ENCODE measurements around the gene RNU6-1. TPM values are rescaled to one million over a fixed set of nuclear protein-coding genes. Genes with fewer than 3 reads are reported as not detected.
A peak's percentile ranks its signal among the peaks of the same experiment; 100 is the strongest.

RNU6-1 gene
- not detected in 2 replicates for total RNA-seq

DNA sequence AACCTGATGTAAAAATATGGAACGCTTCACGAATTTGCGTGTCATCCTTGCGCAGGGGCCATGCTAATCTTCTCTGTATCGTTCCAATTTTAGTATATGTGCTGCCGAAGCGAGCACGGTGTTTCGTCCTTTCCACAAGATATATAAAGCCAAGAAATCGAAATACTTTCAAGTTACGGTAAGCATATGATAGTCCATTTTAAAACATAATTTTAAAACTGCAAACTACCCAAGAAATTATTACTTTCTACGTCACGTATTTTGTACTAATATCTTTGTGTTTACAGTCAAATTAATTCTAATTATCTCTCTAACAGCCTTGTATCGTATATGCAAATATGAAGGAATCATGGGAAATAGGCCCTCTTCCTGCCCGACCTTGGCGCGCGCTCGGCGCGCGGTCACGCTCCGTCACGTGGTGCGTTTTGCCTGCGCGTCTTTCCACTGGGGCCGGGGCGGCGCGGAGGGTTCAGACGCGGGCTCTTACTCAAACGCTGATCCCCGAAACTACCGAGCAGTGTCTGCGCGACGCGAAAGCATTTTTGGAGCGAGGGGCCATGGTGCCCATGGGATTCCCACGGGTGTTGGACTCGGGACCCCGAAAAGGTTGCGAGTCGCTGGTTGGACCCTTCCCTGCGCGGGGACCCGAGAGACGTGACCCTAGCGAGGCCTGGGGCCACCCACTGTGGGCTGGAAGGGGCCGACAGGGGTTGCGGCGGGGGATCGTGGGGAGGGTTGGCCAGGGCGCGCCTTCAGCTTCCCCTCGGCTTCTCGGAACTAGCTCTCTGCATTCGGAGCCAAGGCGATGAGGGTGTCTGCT, at the start of gene RNU6-1:
Gene RNU6-1 (minus strand): TSS at position 117 of the 820 bp plus-strand sequence.
- TF ChIP-seq, protein P1, sequence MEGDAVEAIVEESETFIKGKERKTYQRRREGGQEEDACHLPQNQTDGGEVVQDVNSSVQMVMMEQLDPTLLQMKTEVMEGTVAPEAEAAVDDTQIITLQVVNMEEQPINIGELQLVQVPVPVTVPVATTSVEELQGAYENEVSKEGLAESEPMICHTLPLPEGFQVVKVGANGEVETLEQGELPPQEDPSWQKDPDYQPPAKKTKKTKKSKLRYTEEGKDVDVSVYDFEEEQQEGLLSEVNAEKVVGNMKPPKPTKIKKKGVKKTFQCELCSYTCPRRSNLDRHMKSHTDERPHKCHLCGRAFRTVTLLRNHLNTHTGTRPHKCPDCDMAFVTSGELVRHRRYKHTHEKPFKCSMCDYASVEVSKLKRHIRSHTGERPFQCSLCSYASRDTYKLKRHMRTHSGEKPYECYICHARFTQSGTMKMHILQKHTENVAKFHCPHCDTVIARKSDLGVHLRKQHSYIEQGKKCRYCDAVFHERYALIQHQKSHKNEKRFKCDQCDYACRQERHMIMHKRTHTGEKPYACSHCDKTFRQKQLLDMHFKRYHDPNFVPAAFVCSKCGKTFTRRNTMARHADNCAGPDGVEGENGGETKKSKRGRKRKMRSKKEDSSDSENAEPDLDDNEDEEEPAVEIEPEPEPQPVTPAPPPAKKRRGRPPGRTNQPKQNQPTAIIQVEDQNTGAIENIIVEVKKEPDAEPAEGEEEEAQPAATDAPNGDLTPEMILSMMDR (IDR thresholded peaks at IDR 0.05; ENCODE audit: insufficient read depth, low read depth, low read length): no peak
- peak within 1 kb of the TSS; percentile 97 for H3K4me3 ChIP-seq (ENCODE audit: low read depth, low read length)
- DNase-seq (ENCODE audit: low read depth): peak; percentile 93

DNA sequence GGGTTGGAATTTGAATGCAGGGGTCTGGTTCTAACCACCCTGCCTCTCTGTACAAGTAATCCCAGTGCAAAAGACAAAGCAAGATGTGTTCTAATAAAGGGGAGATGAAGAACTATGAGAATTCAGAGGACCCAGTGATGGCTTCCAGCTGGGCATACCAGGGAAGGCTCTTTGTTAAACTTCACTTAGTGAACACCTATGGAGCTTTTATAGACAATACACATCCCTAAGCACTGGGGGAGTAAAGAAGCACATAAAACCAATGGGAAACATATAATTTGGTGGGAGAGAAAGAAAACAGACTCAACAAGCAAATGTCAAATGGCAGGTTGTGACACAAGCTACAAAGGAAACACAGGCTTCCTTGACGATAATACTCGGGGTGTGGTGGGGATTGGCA, 47.9 kb upstream of the RNU6-1 start:
- no peak overlapping the region for H3K4me3 ChIP-seq (ENCODE audit: low read depth, low read length)
- TF ChIP-seq, protein P1 (IDR thresholded peaks at IDR 0.05; ENCODE audit: insufficient read depth, low read depth, low read length): no peak

DNA sequence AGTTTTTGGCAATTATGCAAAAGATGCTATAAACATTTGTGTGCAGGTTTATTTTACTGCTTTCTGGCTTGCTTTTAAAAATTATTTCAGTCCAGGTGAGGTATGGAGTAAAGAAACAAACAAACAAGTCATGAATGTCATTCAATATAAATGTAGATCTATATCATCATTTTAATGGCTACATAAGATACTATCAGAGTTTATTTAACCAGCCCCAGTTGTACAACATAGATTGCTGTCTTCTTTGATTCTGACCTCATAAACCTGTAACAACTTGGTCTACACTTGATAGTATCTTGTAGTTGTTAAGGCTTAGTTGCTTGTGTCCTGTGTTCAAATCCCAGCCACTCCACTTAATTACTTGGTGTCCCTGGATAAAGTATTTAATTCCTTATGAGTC, 46.0 kb upstream of the RNU6-1 start:
- no peak overlapping the region for H3K4me3 ChIP-seq (ENCODE audit: low read depth, low read length)
- DNase-seq (ENCODE audit: low read depth): no peak
- TF ChIP-seq, protein P1 (IDR thresholded peaks at IDR 0.05; ENCODE audit: insufficient read depth, low read depth, low read length): no peak

More for the DNA sequence above, 47.9 kb upstream of the RNU6-1 start:
- no peak for DNase-seq (ENCODE audit: low read depth)

DNA sequence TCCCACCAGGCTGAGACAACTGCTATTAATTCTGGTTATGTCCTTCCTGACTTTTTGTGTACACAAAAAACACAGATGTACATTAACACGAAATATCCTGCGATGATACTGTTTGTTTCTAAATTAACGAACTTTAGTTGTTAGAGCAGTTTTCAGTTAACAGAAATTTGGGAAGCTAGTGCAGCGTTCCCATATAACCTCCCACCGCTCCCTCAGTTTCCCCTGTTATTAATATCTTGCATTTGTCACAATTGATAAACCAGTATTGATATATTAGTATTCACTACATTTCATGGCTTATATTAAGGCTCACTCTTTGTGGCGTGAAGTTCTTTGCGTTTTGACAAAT, 45.3 kb upstream of the RNU6-1 start:
- peak overlapping the region; percentile 55 for H3K4me3 ChIP-seq (ENCODE audit: low read depth, low read length)
- TF ChIP-seq, protein P1 (IDR thresholded peaks at IDR 0.05; ENCODE audit: insufficient read depth, low read depth, low read length): no peak
- no peak for DNase-seq (ENCODE audit: low read depth)

DNA sequence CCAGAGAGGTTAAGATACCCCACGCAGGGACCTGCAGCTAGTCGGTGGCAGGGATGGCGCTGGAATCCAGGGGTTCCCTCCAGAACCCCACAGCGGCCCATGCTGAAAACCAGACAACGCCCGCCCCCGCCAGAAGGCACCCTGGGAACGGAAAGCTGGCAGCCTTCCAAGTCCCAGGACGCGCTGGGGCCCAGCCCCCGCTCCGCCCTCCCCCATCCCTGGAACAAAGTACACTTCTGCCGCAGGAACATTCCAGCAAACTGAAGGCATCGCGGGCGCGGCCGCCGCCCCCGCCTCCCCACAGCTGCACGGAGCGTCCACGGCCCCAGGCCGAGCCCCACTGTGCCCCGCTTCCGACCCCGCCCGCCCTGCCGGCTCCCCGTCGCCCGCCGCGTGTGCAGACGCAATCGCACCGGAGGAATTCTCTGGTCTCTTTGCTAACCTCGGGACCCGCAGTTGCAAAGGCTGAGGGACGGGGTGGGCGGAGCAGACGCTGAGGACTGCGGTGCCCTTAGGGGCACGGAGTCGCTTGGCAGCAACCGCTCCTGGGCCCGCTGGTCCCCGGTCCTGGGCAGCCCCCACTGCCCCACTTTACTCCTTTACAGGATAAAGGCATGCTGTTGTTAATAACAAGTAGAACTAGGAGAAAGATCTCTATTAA, 44.8 kb upstream of the RNU6-1 start:
- DNase-seq (ENCODE audit: low read depth): peak; percentile 80
- TF ChIP-seq, protein P1 (IDR thresholded peaks at IDR 0.05; ENCODE audit: insufficient read depth, low read depth, low read length): no peak
- H3K4me3 ChIP-seq (ENCODE audit: low read depth, low read length): peak overlapping the region; percentile 55

DNA sequence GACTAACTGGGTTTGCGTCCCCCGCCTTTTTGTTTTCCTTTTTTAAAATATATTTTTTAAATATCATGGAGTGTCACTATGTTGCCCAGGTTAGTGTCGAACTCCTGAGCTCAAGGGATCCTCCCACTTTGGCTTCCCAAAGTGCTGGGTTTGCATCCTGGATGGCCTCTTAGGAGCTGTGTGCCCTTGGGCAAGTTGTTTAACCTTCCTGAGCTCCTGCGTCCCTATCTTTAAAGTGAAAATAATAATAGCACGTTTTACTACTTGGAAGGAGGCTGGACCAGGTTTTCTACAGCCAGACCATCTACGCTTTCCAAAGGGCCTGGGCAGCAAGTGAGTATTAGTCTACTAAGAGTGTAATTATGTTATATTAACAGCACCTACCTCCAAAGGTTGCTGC, 44.2 kb upstream of the RNU6-1 start:
- TF ChIP-seq, protein P1 (IDR thresholded peaks at IDR 0.05; ENCODE audit: insufficient read depth, low read depth, low read length): no peak
- no peak for DNase-seq (ENCODE audit: low read depth)
- H3K4me3 ChIP-seq (ENCODE audit: low read depth, low read length): no peak overlapping the region

Data from fibroblast of villous mesenchyme (primary cell).